ENCODE data around the gene ANKFN1. TPM values are rescaled to one million over a fixed set of nuclear protein-coding genes. Genes with fewer than 3 reads are reported as not detected.

The ANKFN1 gene
- polyA plus RNA-seq, 3 donors: not detected

GRCh38 chr17:56317351-56318208, 164.3 kb downstream of the ANKFN1 start:
- intact Hi-C loops (cut with micrococcal nuclease): no loop called here
- no peak for DNase-seq
- WGBS (ENCODE audit: insufficient coverage): no CpG with 5 or more reads among the region's 4 CpGs
- H3K4me1 ChIP-seq (ENCODE audit: control insufficient read depth in 1 of 2, insufficient read depth in 2 of 2, low read length in 2 of 2): peaks cover 21% of the 10 kb centered on the region in 2 donors
- no peaks in the 10 kb centered on the region for H4K20me1 ChIP-seq (ENCODE audit: insufficient read depth, low read length)
- Mint-ChIP-seq H3K27ac (peak overlapping the region in 1 of 7 donors; percentile 15), H3K36me3 (no peaks in the 10 kb centered on the region), H3K9me3 (no peaks in the 10 kb centered on the region), H3K4me1 (peaks cover 24% of the 10 kb centered on the region), H3K4me3 (no peak overlapping the region), H3K27me3 (ENCODE audit: low read depth in 3 of 3) (no peaks in the 10 kb centered on the region)
- no peak overlapping the region for H3K27ac ChIP-seq (ENCODE audit: low read depth in 1 of 2, low read length in 2 of 2)
- no peak overlapping the region for H3K4me2 ChIP-seq (replicated peaks; ENCODE audit: extremely low read depth, low read length, poor library complexity, severe bottlenecking)
- no peaks in the 10 kb centered on the region for H3K79me2 ChIP-seq (ENCODE audit: insufficient read depth, low read length)
- no peaks in the 10 kb centered on the region for H3K9me3 ChIP-seq (replicated peaks in 1 of 2; ENCODE audit: control insufficient read depth in 1 of 2, insufficient read depth in 1 of 2, low read length in 2 of 2)
- H3K4me3 ChIP-seq (replicated peaks in 1 of 3; ENCODE audit: low read depth in 2 of 3, low read length in 3 of 3): no peak overlapping the region
- no peak for TF ChIP-seq CTCF (IDR thresholded peaks at IDR 0.05)
- no peaks in the 10 kb centered on the region for H3K27me3 ChIP-seq (ENCODE audit: control insufficient read depth in 2 of 2, insufficient read depth in 2 of 2, low read length in 2 of 2)
- H2AFZ ChIP-seq (ENCODE audit: insufficient read depth, low read depth, low read length, poor library complexity, severe bottlenecking): no peak overlapping the region
- H3K36me3 ChIP-seq (replicated peaks in 1 of 2; ENCODE audit: control insufficient read depth in 1 of 2, insufficient read depth in 2 of 2, low read length in 2 of 2): no peaks in the 10 kb centered on the region
- no peak overlapping the region for H3K9ac ChIP-seq (ENCODE audit: insufficient read depth, low read length, poor library complexity, severe bottlenecking)

- Mint-ChIP-seq H3K27me3 (ENCODE audit: low read depth in 3 of 3) (no peaks in the 10 kb centered on the region), H3K4me3 (no peak overlapping the region), H3K27ac (no peak overlapping the region), H3K9me3 (no peaks in the 10 kb centered on the region), H3K4me1 (peaks cover 6% of the 10 kb centered on the region), H3K36me3 (no peaks in the 10 kb centered on the region)
- DNase-seq: peak; percentile 21 to 67 (median 47)
- WGBS (ENCODE audit: insufficient coverage): no CpG with 5 or more reads among the region's 3 CpGs
- TF ChIP-seq CTCF (IDR thresholded peaks at IDR 0.05): peak; percentile 75
- Histone ChIP-seq H3K4me3 (replicated peaks in 1 of 3; ENCODE audit: low read depth in 2 of 3, low read length in 3 of 3) (no peak overlapping the region), H4K20me1 (ENCODE audit: insufficient read depth, low read length) (no peaks in the 10 kb centered on the region), H3K79me2 (ENCODE audit: insufficient read depth, low read length) (no peaks in the 10 kb centered on the region), H3K36me3 (replicated peaks in 1 of 2; ENCODE audit: control insufficient read depth in 1 of 2, insufficient read depth in 2 of 2, low read length in 2 of 2) (no peaks in the 10 kb centered on the region), H2AFZ (ENCODE audit: insufficient read depth, low read depth, low read length, poor library complexity, severe bottlenecking) (no peak overlapping the region), H3K4me2 (replicated peaks; ENCODE audit: extremely low read depth, low read length, poor library complexity, severe bottlenecking) (no peak overlapping the region), H3K9me3 (replicated peaks in 1 of 2; ENCODE audit: control insufficient read depth in 1 of 2, insufficient read depth in 1 of 2, low read length in 2 of 2) (no peaks in the 10 kb centered on the region), H3K27me3 (ENCODE audit: control insufficient read depth in 2 of 2, insufficient read depth in 2 of 2, low read length in 2 of 2) (no peaks in the 10 kb centered on the region), H3K4me1 (ENCODE audit: control insufficient read depth in 1 of 2, insufficient read depth in 2 of 2, low read length in 2 of 2) (peaks cover 1 to 2% of the 10 kb centered on the region in 2 donors), H3K9ac (ENCODE audit: insufficient read depth, low read length, poor library complexity, severe bottlenecking) (no peak overlapping the region), H3K27ac (ENCODE audit: low read depth in 1 of 2, low read length in 2 of 2) (no peak overlapping the region)
- intact Hi-C loops (cut with micrococcal nuclease): no loop called here
These were observed 166.3 kb downstream of the ANKFN1 start for GRCh38 chr17:56319531-56319930.
